Measurements from ENCODE around the gene FBXW5. TPM values are rescaled to one million over a fixed set of nuclear protein-coding genes. Genes with fewer than 3 reads are reported as not detected.

The FBXW5 gene
- total and polyA plus RNA-seq, 10 of the 15 experiments (the other 5 are each of a cell fraction or from before 2014, with no cell fraction given), result 0.21 to 97.3 (median 44.5) TPM

DNA sequence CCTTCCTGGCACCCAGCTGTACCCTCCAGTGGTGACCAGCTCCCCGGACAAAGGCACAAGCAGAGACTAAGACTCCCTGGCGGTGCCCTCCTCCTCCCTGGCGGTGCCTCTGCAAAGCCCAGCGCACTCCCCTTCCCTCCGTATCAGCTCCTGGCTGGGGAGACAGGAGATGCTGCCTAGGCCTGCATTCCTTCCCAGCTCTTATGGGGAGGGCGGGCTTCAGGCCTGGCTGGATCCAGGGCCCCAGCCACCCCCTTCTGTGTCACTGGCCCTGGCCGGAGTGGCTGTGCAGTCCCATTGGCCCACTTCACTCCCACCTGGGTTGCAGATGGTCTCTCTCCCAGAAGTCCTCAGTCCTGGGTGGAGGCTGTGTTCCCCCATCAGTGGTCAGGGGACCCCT, 13.9 kb upstream of the FBXW5 start:
- WGBS (ENCODE audit: insufficient coverage, insufficient replicate concordance, low lambda C conversion rate, missing lambda C conversion rate), result 41% methylated on average over 7 of the region's 7 CpGs
- FAIRE-seq (no peak), ATAC-seq (no peak), DNase-seq (ENCODE audit: low read depth, low spot score) (no peak)
- H3K4me1 ChIP-seq (ENCODE audit: control insufficient read depth, insufficient read depth, low read length), result no peaks in the 10 kb centered on the region
- H3K27ac ChIP-seq (ENCODE audit: control insufficient read depth, insufficient read depth), result no peak overlapping the region
- ChIA-PET CTCF (no interaction called here), POLR2A (no interaction called here), SMC1A (ENCODE audit: uncharacterized antibody, unreplicated experiment) (no interaction called here), RAD21 (ENCODE audit: unreplicated experiment) (no interaction called here)
- no peaks in the 10 kb centered on the region for H3K9me3 ChIP-seq (replicated peaks; ENCODE audit: control insufficient read depth, insufficient read depth, low read length)
- H3K4me2 ChIP-seq (ENCODE audit: control insufficient read depth, insufficient read depth), result no peak overlapping the region
- no peak overlapping the region for H3K4me3 ChIP-seq
- H3K9ac ChIP-seq (ENCODE audit: control insufficient read depth, insufficient read depth, low read length), result no peak overlapping the region
- no peaks in the 10 kb centered on the region for H4K20me1 ChIP-seq (ENCODE audit: control insufficient read depth, insufficient read depth)
- no peaks in the 10 kb centered on the region for H3K27me3 ChIP-seq (replicated peaks in 1 of 2; ENCODE audit: control insufficient read depth in 2 of 2, insufficient read depth in 2 of 2, low read length in 1 of 2)
- in situ Hi-C loops (cut with MboI), result no loop called here
- no peaks in the 10 kb centered on the region for H3K79me2 ChIP-seq (ENCODE audit: control insufficient read depth, insufficient read depth, low read length)
- no TSS peak for BruUV-seq (replicated peaks)
- no peaks in the 10 kb centered on the region for H3K36me3 ChIP-seq (ENCODE audit: control insufficient read depth in 2 of 2, insufficient read depth in 2 of 2, low read length in 1 of 2)
- TF ChIP-seq, protein P1, sequence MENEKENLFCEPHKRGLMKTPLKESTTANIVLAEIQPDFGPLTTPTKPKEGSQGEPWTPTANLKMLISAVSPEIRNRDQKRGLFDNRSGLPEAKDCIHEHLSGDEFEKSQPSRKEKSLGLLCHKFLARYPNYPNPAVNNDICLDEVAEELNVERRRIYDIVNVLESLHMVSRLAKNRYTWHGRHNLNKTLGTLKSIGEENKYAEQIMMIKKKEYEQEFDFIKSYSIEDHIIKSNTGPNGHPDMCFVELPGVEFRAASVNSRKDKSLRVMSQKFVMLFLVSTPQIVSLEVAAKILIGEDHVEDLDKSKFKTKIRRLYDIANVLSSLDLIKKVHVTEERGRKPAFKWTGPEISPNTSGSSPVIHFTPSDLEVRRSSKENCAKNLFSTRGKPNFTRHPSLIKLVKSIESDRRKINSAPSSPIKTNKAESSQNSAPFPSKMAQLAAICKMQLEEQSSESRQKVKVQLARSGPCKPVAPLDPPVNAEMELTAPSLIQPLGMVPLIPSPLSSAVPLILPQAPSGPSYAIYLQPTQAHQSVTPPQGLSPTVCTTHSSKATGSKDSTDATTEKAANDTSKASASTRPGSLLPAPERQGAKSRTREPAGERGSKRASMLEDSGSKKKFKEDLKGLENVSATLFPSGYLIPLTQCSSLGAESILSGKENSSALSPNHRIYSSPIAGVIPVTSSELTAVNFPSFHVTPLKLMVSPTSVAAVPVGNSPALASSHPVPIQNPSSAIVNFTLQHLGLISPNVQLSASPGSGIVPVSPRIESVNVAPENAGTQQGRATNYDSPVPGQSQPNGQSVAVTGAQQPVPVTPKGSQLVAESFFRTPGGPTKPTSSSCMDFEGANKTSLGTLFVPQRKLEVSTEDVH (IDR thresholded peaks at IDR 0.05; ENCODE audit: low read depth, partially characterized antibody), result no peak
- TF ChIP-seq SPI1 (IDR thresholded peaks at IDR 0.05; ENCODE audit: borderline replicate concordance, insufficient read depth, low read depth, low read length) (no peak), TBL1XR1 (IDR thresholded peaks at IDR 0.05; ENCODE audit: low read depth, low read length) (no peak), ATF7 (IDR thresholded peaks at IDR 0.05; ENCODE audit: low read depth) (no peak), IKZF1 (conservative IDR thresholded peaks at IDR 0.05) (no peak)
- TF ChIP-seq, protein P2, sequence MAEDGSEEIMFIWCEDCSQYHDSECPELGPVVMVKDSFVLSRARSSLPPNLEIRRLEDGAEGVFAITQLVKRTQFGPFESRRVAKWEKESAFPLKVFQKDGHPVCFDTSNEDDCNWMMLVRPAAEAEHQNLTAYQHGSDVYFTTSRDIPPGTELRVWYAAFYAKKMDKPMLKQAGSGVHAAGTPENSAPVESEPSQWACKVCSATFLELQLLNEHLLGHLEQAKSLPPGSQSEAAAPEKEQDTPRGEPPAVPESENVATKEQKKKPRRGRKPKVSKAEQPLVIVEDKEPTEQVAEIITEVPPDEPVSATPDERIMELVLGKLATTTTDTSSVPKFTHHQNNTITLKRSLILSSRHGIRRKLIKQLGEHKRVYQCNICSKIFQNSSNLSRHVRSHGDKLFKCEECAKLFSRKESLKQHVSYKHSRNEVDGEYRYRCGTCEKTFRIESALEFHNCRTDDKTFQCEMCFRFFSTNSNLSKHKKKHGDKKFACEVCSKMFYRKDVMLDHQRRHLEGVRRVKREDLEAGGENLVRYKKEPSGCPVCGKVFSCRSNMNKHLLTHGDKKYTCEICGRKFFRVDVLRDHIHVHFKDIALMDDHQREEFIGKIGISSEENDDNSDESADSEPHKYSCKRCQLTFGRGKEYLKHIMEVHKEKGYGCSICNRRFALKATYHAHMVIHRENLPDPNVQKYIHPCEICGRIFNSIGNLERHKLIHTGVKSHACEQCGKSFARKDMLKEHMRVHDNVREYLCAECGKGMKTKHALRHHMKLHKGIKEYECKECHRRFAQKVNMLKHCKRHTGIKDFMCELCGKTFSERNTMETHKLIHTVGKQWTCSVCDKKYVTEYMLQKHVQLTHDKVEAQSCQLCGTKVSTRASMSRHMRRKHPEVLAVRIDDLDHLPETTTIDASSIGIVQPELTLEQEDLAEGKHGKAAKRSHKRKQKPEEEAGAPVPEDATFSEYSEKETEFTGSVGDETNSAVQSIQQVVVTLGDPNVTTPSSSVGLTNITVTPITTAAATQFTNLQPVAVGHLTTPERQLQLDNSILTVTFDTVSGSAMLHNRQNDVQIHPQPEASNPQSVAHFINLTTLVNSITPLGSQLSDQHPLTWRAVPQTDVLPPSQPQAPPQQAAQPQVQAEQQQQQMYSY (CRISPR knock-in tag; IDR thresholded peaks at IDR 0.05), result no peak
- TF ChIP-seq, protein P3, sequence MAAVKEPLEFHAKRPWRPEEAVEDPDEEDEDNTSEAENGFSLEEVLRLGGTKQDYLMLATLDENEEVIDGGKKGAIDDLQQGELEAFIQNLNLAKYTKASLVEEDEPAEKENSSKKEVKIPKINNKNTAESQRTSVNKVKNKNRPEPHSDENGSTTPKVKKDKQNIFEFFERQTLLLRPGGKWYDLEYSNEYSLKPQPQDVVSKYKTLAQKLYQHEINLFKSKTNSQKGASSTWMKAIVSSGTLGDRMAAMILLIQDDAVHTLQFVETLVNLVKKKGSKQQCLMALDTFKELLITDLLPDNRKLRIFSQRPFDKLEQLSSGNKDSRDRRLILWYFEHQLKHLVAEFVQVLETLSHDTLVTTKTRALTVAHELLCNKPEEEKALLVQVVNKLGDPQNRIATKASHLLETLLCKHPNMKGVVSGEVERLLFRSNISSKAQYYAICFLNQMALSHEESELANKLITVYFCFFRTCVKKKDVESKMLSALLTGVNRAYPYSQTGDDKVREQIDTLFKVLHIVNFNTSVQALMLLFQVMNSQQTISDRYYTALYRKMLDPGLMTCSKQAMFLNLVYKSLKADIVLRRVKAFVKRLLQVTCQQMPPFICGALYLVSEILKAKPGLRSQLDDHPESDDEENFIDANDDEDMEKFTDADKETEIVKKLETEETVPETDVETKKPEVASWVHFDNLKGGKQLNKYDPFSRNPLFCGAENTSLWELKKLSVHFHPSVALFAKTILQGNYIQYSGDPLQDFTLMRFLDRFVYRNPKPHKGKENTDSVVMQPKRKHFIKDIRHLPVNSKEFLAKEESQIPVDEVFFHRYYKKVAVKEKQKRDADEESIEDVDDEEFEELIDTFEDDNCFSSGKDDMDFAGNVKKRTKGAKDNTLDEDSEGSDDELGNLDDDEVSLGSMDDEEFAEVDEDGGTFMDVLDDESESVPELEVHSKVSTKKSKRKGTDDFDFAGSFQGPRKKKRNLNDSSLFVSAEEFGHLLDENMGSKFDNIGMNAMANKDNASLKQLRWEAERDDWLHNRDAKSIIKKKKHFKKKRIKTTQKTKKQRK (IDR thresholded peaks at IDR 0.05; ENCODE audit: low read depth, low read length), result no peak
- TF ChIP-seq, protein P4, sequence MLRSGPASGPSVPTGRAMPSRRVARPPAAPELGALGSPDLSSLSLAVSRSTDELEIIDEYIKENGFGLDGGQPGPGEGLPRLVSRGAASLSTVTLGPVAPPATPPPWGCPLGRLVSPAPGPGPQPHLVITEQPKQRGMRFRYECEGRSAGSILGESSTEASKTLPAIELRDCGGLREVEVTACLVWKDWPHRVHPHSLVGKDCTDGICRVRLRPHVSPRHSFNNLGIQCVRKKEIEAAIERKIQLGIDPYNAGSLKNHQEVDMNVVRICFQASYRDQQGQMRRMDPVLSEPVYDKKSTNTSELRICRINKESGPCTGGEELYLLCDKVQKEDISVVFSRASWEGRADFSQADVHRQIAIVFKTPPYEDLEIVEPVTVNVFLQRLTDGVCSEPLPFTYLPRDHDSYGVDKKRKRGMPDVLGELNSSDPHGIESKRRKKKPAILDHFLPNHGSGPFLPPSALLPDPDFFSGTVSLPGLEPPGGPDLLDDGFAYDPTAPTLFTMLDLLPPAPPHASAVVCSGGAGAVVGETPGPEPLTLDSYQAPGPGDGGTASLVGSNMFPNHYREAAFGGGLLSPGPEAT (IDR thresholded peaks at IDR 0.05; ENCODE audit: low read depth), result no peak
- TF ChIP-seq, protein P5, sequence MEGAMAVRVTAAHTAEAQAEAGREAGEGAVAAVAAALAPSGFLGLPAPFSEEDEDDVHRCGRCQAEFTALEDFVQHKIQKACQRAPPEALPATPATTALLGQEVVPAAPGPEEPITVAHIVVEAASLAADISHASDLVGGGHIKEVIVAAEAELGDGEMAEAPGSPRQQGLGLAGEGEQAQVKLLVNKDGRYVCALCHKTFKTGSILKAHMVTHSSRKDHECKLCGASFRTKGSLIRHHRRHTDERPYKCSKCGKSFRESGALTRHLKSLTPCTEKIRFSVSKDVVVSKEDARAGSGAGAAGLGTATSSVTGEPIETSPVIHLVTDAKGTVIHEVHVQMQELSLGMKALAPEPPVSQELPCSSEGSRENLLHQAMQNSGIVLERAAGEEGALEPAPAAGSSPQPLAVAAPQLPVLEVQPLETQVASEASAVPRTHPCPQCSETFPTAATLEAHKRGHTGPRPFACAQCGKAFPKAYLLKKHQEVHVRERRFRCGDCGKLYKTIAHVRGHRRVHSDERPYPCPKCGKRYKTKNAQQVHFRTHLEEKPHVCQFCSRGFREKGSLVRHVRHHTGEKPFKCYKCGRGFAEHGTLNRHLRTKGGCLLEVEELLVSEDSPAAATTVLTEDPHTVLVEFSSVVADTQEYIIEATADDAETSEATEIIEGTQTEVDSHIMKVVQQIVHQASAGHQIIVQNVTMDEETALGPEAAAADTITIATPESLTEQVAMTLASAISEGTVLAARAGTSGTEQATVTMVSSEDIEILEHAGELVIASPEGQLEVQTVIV (IDR thresholded peaks at IDR 0.05; ENCODE audit: borderline replicate concordance, partially characterized antibody), result no peak
- H2AFZ ChIP-seq (ENCODE audit: control insufficient read depth, low read depth, low read length), result no peak overlapping the region
- intact Hi-C loops (cut with micrococcal nuclease; ENCODE audit: unreplicated experiment), result no loop called here
